Uterus (tissue), 2 donors: ENCODE results near the gene PHF13.
A peak's percentile ranks its signal among the peaks of the same experiment; 100 is the strongest.

Experiments
- CTCF ChIP-seq, 4 experiments: fragments of 200-600 bp in 2 of 4; fragments of 450-650 bp in 2 of 4; sonication (generic) in 2 of 4; IDR thresholded peaks; one replicate each; pipeline ENCODE4 v1.5.1; 2016 to 2019; ENCODE audit warnings: antibody characterized with exemption in 4 of 4, mild to moderate bottlenecking in 2 of 4, moderate library complexity in 1 of 4
- POLR2A ChIP-seq, 2 donors: fragments of 450-650 bp; IDR thresholded peaks; one replicate each; pipeline ENCODE4 v1.6.1; 2016; ENCODE audit warnings: antibody characterized with exemption in 2 of 2, mild to moderate bottlenecking in 1 of 2, moderate library complexity in 1 of 2

GRCh38 chr1:6603915-6604558, 9.5 kb upstream of the PHF13 start:
- TF ChIP-seq CTCF (IDR thresholded peaks at IDR 0.05) (no peak), POLR2A (IDR thresholded peaks at IDR 0.05) (peak in 1 of 2 donors; percentile 43)
